NCI-H128 (cell line): ENCODE results near the gene PSMD6.

Experiments used
- DNase-seq: peaks from one replicate; lab custom pipeline; 2025; ENCODE audit not compliant: unreplicated experiment; lab: John Stamatoyannopoulos, UW

Gene PSMD6

DNA sequence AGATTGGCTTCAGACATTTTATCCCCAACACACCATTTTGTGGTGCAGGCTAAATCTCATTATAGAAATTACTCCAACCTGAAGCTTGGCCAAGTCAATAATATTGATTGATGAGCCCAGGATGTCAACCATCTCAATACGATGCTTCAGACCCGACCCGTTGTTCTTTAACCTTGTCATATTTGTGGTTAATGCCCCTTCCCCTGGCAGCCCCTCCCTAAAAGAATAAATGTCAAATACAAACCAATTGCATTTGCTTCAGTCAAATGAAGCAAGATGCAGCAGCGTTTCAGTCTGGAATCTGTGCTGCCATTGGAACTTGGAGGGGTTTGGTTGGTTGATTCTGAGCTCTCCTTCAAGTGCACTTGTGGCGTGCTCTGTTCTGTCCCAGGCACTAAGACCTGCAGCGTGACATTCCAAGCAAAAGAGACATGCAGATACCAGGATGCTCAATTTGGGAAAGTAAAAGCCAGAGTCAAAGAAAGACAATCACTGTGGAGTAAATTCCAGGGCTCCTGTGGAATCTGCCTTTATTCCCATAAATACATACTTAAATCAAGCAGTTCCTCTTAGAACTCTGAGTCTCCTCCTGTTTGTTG lies 23.8 kb upstream of the PSMD6 start:
- no peak for DNase-seq

DNA sequence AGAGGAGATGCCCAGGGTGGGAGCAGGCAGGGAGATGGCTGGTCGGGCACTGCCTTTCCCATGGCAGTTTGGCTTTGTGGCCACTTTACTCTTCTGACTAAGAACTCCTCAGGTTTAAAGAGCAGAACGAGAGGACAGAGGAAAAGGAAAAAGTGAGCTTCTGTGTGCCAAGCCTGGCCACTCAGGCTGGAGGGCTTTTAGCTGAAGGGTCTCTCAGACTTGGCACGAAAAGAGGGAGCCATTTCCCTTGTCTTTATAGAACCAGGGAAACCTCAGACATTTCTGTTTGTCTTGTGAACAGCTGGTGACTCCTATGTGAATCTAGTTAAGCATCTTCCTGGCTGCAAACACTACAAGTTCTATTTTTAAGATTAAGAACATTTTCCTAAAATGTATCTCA lies 23.3 kb upstream of the PSMD6 start:
- no peak for DNase-seq

DNA sequence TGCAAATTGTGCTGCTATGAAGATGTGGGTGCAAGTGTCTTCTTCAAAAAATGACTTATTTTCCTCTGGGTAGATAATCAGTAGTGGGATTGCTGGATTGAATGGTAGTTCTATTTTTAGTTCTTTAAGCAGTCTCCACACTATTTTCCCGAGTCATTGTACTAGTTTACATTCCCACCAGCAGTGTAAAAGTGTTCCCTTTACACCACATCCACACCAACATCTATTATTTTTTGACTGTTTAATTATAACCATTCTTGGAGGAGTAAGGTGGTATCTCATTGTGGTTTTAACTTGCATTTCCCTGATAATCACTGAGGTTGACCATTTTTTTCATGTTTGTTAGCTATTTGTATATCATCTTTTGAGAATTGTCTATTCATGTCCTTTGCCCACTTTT lies 19.7 kb upstream of the PSMD6 start:
- no peak for DNase-seq

DNA sequence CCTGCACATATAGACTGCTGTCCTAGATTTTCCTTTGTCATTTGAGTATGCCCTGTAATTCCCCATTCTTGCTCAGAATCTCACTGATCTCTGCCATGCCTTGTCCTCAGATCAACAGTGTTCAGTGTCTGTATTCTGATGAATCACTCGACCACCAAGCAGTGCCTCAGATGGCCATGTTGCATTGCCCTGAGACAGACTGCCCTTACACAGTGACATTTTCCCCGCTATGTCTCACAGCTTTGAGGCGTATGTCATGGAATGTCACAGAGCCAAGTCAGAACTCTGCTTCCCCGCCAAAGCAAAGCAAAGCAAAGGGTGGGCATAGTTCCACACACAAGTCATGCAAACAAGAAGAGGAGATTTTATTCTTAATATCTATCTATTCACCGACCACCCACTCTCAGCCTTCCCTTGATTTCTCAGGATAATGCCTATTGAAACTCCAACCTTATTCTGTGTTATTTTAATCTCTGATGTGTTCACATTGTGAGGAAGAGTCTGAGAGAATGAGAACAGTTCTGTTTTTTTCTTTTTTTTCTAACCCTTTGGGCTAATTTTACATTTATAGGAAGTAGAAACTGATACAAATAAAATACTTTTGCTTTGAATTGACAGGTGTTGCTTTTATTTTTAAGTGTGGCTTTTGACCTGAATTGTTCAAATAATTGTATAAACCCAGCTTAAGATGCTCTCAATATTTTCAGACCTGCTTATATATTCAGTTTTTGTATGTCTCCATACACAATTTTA lies 16.9 kb upstream of the PSMD6 start:
- DNase-seq: no peak

DNA sequence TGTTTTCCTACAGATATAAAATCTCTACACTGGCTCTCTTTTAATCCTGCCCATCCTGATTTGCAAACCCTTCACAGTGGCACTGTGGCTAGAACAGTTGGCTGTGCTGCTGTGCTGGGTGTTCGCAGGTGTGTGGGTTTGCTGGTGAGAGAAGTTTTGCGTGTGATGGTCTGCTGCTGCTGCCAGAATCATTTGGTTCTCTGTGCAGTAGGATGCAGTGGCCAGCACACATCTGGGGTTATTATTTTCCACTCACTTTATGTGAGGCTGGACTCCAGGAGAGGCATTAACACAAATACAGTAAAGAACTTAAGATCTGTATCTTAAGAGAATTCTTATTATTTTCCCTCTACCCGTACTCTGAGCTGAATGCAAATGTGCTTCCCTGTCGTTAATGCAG lies 16.0 kb upstream of the PSMD6 start:
- no peak for DNase-seq

DNA sequence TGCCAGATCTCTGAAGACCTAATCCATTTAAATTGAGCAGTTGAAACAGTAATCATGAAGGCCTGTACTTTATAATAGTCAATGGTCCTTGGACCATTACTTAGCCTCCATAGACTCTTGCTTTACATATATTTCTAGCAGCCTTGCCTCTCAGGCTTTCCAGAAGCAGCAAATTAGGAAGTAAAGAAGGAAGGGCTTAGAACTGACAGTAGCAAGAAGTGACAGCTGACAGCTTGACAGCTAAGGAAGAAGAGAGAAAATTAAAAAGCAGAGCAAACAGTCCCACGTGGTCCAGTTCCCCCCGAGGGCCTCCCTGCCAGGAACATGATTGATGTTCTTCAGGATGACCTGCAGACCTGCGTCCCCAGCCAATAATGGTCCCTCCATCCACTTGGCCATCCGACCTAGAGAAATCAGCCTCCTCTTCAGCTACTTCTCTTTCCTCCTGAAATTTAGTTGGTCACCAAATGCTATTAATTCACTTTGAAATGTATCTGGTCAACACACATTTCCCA lies 15.0 kb upstream of the PSMD6 start:
- no peak for DNase-seq

DNA sequence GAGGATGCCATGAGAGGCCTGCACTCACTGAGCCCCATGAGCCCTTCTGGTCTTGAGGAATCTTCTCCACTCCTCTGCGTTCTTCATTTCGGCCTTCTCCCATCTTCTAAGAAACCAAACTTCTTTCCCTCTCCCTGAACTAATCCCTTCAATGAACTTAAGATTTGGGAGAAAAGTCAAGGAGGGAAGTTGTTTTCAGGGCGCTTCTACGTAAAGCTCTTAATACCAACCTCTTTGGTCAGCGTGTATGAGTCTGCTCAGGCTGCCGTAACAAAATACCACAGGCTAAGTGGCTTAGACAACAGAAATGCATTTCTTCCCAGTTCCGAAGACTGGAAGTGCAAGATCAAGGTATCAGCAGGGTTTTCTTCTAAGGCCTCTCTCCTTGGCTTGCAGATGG lies 13.8 kb upstream of the PSMD6 start:
- DNase-seq: no peak

DNA sequence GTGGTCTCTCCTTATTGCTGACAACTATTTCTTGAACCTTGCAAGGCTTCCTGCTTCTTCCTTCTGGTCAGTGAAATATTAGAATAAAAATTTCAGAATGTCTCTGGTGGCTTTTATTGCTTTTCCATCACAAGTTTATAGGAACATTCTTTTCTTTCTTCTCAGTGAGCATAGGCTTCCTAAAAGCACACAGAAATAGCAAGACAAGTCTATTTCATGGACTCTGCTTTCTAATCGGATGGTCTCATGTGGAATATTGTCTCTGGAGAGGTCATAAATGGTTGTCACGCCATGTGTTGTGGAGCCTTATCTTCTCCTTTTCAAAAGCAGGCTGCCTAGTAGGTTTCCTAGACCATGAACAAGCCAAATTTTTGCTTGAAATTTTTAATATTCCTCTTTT lies 9.8 kb upstream of the PSMD6 start:
- no peak for DNase-seq

DNA sequence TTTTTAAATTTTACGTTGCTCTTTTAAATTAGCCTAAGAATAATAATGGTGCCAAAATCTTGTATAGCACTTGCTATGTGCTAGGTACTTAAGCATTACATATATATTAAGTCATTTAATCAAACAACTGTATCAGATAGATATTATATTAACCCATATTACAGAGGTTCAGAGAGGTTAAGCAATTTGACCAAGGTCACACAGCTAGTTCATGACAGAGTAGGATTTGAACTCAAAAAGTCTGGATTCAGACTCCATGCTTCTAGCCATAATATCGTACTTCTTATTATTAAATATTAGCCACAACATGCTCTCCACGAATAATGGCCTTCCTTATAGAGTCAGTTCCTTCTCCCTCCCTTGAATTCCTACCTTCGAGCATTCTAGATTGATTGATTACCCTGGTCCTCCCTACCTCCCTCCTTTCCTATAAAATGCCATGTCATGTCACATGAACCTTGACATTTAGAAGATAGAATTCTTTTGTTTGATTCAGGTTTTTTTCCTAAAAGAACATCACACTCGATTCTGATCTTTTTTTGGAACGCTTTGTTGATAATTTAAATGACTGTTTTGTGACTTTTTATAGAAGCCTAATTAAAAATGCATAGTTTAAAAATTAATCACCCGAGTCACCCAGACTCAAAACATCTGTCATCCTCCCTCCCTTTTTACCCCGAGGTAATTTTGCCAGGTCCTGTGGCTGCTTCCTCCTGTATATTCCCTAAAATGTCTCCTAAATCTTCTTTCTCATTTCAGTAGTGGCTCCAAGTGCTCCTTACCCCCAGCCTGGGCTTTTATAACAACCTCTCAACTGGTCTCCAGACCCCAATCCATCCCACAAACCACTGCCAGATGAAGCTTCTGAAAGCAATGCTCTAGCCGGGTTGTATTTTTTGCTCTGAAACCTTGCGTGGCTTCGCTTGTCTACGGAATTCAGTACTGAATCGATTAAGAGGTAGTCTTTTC lies 8.5 kb upstream of the PSMD6 start:
- no peak for DNase-seq

DNA sequence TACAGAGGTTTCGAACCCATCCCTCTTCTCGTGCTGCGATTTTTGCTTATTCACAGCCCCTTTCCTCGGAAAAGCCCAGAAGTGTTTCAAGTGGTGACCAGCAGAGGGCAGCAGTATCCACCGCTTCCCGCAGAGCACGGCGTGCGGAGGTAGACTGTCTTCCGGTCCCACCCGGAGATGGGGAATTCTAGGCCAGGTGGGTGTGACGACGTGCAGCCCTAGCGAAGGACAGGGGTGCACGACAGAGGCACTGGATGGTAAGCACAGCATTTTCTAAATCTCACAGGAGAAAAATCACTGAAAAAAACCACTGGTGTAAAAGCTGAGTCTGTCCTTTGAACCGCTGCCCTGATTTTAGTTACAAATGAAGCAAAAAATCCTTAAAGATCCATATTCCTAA lies 7.4 kb upstream of the PSMD6 start:
- DNase-seq: peak; percentile 68

DNA sequence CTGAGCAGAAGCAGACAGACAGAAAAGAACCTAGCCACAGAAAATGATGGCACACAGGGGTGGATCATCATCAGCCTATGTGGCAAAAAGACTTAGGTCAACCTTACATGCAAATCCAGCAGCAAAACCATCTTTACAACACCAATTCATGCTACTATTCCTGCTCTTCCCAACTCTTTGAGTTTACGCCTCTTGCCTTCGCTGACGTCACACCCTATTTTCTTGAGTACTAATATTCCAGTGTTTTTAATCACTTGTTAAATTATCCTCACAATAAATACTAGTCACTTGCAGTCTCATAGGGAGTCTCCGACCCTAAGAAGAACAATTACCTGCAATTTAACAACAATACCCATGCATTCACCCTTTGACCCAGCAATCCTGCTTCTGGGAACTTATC lies 6.0 kb upstream of the PSMD6 start:
- no peak for DNase-seq

DNA sequence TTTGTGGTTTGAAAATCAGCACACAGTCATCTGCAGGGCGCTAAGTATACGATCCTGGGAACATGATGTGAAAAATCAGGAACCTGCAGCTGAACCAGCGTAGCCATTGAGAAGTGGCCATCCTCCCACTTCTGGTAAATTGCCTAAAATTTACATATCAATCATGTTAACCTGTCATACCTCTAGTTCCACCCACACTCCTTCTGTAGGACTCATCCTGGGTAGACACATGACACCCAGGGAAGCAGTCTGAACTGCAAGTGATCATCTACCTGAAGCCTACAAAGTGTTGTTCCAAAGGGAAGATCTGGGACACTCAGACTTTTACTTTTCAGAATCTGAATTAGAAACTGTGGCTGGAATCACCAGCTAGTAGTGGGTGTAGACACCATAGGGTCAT lies 5.5 kb upstream of the PSMD6 start:
- no peak for DNase-seq

DNA sequence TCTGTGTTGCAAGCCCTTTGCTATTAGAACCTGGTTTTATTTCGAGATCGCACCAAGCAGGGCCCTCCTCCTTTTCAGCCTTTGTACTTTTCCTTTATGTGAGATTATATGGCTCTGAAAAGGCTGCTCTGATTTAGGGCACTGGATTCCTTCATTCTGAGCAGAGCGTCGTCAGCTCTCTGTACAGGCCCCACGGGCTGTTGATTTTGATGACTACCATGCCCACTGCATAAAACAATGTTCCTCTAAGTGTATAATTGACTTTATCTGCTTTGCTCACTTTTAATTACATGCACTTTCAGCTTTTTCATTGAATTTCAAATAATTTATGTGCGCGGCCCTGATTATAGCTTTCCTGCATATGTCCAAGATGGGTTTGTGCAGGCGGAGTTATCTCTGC lies 4.4 kb upstream of the PSMD6 start:
- no peak for DNase-seq

DNA sequence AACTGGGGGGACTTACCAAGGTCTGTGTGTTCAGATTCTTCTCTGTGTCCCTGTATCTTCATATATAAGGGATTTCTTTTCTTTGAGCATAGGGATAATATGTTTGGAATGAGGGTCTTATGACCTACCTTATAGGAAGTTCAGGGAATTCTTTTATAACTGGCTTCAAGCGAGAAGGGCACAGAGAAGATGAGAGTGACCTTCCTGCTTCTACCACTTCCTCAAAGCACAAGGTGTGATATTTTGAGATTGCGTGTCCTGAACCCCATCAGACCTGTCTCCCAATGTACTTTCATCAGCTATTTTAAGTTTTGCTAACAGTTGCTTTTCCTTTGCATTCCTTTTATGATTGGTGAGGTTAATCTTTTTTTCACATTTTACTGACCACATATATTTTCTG lies 3.1 kb upstream of the PSMD6 start:
- no peak for DNase-seq

DNA sequence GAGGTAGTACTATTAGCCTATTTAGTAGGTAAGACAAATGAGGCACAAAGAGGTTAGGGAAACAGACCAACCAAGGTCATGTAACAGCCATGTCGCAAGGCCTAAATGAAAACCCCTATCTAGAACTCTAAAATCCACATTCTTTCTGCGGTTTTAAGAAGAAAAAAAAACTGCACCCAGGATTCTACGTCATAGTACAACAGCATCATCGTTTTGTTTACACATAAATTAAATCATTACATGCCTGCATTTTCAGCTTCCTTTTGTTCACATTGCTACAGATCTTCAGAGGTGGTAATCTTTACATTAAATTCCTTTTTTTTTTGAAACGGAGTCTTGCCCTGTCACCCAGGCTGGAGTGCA lies 548 bp upstream of the PSMD6 start:
- no peak for DNase-seq

DNA sequence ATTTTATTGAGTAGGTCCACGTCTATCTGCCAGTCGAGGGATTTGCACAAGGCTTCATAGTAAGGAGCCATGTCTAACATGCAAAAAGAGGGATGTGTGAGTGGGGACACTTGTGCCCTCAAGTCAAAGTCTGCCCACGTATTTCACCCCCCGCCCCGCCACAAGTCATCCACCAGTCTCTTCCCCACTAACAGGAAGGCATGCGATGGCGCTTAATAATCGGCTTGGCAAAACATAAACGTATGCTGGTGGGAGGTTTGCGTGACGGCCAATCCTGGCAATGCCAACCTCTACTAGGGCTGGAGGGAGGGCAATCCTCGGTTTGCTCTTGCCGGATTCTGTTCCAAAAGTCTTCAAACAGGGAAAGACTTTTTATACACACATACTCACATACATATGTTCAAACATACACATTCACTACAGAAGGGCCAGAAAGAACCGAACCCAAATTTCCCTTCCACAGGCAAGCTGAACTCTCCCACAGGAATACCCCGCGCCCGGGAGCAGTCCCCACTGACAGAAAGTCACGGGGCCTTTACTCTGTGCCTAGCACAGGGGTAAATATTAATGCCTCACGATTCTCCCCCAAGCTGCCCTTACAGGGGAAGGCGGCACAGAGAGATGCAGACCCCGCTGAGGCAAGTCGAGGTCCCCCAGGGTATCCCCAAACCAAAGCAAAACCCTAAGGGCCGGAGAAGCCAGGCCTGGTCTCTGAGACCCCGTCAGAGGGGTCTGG lies 675 bp downstream of the PSMD6 start:
- DNase-seq: no peak

DNA sequence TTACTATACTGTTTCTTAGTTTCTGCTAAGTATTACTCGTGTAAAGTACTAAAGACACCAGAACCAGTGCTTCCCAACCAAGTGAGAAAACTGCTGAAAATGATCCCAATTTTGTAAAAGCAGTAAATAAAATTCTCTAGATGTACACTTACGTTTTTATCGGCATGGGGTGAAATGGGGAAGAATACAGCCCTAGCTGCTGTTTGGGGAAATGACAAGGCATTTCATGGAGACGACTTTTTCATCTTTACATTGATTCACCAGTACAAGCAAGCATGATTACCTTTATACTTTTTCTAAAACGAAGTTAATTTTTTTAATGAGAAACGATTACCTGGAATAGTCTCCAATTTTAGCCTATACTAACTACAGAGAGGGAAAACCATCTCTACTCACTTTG lies 1.4 kb downstream of the PSMD6 start:
- no peak for DNase-seq

DNA sequence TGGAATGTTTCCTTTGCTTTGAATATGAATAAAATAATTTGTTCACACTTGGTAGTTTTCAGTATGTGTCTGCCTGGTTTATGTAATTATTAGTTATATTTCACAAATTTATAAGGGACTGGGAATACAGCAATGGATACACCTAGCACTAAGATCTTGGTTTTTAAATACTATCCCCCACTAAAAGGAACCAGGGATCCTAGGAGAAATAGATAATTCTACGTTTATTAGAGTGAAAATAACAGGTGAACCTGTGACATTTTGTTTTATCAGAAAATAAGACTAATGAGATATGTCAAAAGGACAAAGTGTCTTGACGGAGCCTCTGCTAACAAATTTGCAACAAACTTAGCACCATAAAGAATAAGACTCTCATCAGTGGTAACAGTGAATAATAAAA lies 3.4 kb downstream of the PSMD6 start:
- DNase-seq: no peak

DNA sequence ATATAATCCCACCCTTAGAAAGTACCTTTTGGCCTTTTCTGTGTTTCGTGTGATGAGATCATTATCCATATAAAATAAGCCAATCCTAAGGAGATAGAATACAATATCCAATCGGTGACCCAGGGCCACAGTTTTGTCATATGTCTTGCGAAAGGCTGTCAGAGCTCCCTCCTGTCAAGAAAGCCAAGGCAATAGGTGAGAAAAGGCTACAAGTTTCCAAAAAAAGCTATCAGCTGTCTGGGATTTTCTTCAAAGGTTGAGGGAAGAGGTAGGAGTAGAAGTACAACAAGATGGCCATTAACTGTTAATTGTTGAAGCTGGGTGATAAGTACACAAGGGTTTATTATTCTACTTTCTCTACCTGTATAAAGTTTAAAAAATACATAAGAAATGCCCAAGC lies 4.0 kb downstream of the PSMD6 start:
- no peak for DNase-seq

DNA sequence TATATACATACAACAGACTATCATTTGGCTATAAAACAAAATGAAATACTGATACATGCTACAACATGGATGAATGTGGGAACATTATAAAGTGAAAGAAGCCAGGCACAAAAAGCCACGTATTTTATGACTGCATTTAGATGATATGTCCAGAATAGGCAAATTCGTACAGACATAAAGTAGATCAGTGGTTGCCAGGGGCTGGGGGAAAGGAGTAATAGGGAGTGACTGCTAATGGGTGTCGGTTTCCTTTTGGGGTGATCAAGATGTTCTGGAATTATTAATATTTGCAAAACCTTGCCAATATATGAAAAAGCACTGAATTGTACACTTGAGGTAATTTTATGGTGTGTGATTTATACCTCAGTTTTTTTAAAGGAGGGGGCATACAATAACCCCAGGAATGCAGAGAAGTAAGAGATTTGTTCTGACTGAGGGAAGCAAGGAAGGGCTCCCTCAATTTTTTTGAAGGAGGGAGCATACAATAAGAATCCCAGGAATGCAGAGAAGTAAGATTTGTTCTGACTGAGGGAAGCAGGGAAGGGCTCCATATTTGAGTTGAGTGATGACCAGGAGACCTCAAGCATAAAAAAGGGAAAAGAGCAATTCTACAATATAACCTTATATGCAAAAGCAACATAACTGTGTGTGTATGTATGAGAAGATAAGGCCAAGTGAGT lies 6.2 kb downstream of the PSMD6 start:
- no peak for DNase-seq

DNA sequence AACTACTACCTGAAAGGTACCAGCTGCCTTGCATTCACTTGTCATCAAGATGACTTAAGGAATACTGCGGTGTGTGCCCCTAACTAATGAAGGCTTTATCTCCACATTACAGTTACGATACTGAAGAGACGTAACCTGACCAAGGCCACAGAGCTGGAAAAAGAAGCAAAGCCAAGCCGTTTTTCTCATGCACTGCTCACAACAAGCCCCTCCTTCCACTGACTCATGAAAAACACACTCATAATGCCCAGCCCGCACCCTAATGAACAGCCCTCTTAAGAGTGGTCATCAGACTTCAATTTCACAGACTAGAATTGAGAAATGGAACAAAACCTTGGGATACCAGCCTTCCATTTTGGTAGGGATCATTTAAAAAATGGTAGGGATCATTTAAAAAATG lies 11.6 kb downstream of the PSMD6 start:
- no peak for DNase-seq
